ENCODE results near the gene AGPAT2.
"Not testable (repeated sequence)": the region's sequence is repeated elsewhere in the genome, so short reads cannot be mapped to it uniquely, and the experiment has no call there.

Gene AGPAT2

DNA sequence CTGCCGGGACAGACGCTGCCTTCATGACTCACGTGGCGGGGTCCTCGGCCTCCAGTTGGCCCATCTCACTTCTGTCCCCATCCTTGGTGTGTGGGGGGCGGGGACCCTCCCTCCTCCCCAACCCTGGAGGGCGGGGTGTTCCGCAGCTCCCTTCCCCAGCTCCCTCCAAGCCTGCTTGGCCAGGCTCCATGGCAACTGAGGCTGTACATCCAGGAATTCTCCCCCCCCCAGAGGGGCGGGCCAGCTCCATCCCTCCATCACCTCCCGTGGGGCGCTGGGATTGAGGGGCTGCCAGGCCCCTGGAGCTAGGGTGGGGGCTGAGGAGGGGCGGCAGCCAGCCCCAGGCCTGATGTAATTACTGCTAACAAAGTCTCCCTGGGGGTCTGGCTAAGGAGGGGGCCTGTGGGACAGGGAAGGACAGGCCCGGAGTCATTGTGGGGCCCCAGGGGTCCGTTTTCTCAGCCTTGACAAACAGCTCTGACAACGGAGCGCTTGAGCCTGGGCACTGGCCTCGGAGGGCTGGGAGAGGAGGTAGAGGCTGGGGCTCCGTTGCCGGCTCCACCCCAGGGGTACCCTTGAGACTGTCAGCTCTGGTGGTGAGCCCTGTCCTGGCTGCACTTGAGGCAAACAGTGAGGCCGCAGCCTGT lies 33.1 kb upstream of the AGPAT2 start:
- peak; percentile 88 for DNase-seq

DNA sequence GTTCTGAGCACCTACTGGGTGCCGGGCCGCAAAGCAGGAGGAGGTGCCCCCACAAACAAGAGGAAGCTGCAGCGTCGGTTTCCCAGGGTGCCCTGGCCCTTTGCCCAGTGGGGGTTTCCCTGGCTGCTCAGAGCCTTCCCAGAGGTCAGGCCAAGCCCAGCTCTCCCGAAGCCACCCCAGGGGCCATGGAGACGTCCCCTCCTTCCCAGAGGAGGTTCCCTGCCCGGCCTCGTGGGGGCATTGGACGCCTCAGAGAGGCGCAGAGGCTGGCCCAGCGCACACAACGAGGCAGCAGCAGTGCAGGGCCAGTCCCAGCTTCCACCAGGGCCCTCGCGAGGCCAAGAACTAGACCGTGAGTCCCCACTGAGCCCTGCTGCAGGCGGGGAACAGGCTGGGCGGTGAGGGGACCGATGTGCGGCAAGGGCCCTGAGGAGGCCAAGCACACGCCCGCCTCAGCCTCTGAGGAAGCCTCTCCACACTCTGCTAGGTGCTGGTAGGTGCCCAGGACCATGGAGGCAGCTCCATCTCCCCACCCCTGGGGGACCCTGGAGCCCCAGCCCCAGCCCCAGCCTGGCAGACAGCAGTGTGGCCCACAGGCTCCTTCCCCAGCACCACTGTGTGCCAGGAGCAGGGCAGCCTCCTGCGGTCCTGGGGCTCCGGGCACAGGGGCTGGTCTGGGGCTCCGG lies 32.1 kb upstream of the AGPAT2 start:
- no peak for DNase-seq

DNA sequence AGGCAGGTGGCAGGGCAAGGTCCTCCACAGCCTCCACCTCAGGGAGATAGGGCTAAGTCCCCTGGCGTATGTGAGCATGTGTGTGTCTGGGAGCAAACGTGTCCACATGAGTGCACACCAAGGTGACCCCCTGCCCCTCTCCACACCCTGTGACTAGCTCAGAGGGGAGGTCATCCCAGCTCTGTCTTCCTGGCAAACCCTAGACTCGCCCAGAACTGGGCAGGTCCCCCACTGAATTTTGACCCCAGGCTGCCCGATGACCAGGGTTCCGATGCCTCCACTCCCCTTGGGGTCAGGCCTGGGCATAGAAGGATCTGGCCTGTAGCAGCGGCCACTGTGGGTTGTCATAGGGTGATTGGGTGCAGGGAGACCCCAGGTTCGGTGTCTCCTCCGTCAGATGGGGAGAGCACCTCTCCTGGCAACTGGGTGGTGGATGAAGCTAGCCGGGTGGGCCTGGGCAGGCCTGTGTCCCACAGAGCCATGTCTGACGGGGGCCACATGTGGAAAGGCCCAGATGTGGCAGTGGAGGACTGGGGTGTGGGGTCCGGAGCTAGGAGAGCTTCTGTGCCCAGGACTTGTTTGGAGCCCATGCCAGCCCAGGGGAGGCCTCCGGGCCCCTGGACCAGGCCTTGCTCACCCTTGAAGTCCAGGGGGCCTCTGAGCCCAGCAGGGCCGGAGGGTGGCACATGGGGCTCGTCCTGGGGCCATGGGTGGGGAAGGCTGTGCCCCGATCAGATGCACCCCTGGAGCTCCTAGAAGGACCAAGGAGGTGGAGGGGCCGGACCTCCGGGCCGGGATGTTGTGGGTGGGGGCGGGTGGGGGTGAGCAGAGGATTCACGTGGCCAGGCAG lies 31.3 kb upstream of the AGPAT2 start:
- DNase-seq = no peak

DNA sequence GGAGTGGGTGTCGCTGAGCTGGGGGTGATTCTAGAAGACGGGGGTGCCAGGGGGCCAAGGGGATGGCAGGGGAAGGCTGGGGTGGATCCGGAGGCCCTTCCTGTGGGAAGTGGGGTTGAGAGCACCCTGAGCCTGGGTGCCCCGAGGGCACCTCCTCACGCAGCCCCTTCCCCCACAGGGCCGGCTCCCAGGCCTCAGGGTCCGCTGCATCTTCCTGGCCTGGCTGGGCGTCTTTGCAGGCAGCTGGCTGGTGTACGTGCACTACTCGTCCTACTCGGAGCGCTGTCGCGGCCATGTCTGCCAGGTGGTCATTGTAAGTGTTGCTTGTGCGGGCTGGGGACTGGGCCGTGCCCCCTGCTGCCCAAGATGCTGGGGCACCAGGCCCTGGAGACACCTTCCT lies 30.1 kb upstream of the AGPAT2 start:
- no peak for DNase-seq

DNA sequence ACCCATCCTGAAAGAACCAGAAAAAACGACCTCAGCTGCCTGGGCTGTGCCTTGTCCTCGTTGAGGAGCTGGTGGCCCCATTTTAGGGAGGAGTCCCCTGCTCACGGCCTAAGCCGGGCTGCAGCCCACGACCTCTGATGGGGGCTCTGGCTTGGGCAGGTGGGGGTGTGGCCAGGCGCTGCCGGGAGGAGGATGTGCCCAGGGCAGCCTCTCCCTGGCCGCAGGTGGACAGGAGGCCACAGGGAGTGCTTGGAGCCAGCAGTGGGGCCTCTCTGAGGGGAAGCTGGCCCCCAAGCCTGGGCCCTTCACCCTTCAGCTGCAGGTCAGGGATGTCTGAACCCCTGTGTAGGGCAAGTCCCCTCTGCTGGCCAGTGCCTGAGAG lies 27.6 kb upstream of the AGPAT2 start:
- DNase-seq = no peak

DNA sequence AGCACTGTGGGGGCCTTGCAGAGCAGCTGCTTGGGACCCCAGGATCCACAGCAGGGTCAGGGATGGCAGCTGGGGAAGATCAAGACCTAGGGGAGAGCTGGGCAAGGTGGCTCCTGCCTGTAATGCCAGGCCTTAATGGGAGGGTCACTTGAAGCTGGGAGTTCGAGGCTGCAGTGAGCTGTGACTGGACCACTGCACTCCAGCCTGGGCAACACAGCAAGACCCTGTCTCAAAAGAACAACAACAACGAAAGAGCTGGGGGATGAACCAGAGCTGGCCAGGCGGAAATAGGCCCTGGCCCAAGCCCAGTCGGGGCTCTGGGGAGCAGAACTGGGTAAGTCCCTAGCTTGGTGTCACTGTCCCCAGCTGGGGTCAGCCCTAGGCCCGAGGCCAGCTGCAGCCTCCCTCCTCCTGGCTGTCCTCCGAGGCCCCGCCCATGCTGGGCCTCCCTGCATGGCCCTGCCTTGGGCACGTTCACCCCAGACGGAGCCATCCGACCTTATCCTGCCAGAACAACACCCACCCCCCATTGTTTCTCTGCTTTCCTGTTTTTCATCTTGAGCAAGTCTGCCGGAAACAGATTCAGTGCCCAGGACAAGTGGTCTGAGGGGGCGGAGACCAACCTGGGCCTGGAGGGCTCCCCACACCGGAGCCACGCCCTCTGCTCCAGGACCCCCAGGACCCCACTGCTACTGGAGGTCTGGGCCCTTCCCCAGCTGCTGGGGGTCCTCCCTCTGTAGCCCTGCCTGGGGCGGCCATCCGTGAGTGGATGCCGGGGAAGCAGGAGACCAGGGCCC lies 27.0 kb upstream of the AGPAT2 start:
- no peak for DNase-seq

DNA sequence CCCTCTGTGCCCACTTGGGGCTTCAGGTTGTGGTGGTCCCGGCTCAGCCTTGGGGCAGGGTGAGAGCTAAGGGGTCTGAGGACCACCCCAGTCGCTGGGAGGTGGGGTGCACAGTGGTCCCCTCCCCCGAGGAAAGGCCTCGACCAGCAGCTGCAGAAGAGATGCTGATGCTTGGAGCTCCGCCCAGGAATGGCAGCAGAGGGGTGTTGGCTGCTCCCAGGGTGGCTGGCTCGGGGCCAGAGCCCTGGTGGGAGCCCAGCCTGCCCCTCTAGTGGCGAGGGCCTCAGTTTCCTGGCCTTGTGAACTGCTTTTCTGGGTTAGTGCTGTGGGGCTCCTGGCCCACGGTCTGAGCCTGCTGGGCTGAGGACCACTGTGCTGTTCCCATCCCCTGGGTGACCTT lies 26.3 kb upstream of the AGPAT2 start:
- no peak for DNase-seq

DNA sequence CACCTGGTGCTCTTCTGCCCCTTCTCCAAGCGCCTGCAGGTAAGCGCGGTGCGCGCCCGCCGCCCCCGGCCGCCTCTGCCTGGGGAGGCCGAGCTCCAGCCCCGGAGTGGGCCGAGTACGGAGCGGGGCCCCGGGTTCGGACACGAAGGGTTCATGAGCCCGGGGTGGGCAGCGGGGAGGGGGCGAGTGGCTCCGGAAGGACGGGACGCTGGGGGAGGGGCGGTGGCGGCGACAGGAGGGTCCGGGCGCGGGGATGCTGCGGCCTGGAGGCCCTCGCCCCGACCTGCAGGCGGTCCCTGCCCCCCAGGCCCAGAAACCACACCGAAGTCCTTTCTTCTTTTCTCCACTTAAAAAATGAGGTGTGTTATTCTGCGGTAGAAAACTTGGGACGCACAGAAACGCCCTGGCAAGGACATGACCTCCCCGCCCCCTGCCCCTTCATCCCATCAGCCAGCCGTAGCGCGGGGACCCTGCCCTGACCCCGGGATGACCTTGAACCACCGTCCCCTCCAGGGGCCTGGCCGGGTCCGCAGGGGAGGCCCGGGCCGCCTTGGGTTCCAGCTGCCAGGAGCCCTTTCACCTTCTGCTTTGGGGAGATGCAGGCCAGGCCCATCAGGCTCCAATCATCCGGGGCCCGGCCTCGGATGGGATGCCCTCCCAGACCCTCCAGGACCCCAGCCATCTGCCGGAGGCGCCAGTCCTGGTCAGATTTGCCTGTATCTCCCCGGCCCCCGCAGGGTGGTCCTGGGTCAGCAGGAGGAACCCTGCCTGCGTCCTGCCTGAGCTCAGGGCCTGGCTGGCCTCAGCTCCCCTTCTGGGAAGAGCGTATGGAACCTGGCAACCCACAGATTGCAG lies 25.7 kb upstream of the AGPAT2 start:
- DNase-seq = no peak

DNA sequence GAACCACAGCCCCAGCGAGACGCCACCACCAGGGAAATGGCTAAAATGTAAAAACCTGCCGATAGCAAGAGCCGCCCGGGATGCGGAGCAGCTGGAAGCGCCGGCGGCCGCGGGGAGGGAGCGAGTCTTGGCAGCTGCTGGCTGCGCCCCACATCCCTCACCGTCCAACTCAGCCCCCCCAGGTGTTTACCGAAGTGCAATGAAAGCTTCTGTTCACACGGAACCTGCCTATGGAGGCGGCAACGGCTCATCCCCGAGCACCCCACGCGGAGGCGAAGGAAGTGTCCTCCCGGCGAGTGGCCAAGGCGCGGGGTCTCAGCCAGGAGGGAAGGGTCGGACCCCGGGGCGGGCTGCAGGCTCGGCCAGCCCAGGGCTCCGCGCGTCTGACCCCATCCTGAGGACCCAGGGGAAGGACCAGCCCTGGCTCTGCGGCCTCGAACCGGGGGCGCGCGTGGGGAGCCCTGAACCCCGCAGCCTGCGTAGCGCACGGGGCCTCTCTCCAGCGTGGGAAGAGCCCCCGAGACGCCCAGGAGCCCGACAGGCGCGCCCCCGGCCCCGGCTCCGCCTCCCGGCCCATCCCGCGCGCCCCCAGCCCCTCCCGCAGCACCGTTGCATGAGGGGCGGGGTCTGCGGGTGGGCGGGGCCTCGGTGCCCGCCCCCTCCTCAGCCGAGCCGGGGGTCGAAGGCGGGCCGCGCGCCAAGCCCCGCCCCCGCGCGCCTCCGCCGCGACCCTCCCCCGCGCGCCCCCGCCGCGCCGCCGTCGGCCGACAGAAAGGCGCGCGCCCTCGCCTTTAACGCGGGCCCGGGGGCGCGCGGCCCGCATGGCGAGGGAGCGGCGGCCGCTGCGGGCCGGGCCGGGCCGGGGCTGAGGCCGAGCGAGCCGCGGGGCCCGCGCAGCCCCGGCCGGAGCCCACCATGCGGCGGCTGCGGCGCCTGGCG lies 24.8 kb upstream of the AGPAT2 start, which contains the start of gene DIPK1B:
TSS of gene DIPK1B (plus strand) at position 822 of the 939 bp plus-strand sequence. CDS start at position 916, 94 bp downstream.
- no peak for DNase-seq

DNA sequence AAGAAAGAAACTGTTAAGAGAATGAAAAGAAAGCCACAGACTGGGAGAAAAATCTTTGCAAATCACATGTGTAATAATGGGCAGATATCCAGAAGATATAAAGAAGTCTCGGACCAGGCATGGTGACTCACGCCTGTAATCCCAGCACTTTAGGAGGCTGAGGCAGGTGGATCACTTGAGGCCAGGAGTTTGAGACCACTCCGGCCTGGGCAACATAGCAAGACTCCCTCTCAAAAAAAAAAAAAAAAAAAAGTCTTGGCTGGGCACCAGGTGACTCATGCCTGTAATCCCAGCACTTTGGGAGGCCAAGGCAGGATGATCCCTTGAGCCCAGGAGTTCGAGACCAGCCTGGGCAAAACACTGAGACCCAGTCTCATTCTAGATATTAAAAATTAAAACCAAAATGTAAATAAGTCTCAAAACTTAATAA lies 24.0 kb upstream of the AGPAT2 start:
- DNase-seq = not testable (repeated sequence)

DNA sequence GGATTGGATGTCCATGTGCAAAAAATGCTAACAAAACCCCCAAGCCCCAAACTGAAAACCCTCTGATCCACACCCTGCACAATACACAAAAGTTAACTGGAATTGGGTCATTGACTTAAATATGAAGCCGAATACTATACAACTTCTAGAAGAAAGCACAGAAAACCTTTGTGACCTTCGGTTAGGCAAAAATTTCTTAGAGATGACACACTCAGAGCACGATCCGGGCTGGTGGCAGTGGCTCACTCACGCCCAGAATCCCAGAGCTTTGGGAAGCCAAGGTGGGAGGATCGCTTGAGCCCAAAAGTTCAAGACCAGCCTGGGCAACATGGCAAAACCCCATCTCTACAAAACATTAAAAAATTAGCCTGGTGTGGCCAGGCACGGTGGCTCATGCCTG lies 23.3 kb upstream of the AGPAT2 start:
- no peak for DNase-seq

DNA sequence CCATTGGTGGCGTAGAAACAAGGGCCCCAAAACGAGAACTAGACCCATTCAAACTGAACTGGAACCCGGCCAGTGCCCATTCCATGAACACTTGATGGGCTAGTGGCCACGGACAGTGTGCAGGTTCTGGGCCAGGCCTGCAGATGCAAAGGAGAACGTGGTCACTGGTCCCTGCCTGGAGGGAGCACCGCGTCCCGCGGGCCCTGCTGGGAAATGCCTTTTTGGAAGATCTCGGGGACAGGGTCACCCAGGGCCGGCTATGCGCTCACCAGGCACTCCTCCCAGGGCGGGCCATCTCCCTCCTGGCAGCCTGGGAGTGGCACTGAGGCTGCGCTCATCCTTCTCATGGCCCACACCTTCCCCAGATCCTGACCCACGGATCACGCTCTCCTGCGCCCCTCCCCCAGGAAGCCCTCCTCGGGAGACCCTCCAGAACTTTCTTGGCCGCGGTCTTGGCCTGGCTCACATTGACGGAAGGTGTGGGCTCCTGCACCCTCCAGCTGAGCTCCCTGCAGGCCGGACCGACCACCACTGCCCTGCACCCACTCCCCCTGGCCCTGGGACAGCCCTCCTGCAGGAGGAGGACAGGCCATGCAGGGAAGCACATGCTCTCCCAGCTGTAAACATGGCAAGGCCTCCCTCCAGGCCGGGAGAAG lies 22.3 kb upstream of the AGPAT2 start:
- no peak for DNase-seq

DNA sequence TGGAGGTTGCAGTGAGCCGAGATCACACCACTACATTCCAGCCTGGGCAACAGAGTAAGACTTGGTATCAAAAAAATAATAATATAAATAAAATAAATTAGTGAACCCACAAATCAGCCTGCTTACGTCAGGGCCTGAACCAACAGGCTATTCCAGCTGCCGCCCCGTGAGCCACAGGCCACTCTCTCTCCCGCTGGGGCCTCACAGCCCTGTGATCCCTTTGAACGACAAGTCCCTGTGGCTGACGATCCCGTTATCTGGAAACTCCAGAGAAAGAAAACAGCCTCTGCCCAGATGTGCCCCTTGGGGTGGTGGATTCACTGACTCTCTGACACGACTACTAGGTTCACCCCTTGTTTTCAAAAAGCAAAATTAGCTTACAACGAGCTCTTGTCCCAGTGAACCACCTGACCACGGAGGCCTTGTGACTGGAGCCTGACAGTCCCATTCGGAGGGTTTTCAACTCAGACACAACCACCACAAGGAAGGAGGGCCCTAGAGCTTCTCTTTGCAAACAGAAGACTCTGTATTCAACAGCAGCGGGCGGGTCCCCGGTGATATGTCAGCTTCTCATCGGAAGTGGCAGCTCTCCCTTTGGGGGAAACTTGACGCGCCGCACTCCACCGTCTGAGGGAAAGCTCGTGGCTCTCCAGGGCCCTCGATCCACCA lies 20.7 kb upstream of the AGPAT2 start:
- DNase-seq = no peak

DNA sequence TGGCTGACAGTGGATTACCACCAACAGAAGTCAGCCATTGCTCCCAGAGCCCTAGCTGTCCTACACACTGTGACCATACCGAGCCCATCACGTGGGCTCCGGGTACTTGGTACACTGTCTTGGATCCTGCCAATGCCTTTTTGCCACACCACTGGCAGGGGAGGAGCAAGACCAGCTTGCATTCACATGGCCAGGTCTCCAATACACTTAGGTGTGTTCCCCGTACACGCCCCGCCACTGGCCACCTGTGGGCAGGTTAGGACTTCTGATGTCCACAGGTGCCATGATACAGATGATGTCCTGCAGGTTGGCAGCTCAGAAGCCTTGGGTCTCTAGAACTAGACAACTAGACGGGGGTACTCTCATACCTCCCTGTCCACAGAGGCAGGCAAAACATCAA lies 19.8 kb upstream of the AGPAT2 start:
- no peak for DNase-seq

DNA sequence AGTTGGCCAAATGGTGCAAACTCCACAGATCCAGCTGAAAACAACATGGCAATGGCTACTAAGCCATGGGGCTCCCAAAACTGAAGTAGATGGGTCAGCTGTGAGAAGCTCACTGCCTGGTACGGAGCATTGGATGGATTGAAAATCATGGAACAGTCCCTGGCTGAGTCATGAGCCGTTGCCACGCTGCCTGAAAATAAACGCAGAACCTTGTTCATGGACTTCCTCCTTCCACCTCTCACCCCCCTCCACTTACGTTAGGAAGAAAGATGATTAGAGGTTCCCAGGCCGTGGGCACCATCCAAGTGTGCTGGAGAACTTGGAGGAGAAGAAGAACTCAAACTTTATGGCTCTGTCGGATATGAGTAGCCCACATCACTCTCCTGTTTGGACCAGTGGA lies 18.3 kb upstream of the AGPAT2 start:
- DNase-seq = no peak

DNA sequence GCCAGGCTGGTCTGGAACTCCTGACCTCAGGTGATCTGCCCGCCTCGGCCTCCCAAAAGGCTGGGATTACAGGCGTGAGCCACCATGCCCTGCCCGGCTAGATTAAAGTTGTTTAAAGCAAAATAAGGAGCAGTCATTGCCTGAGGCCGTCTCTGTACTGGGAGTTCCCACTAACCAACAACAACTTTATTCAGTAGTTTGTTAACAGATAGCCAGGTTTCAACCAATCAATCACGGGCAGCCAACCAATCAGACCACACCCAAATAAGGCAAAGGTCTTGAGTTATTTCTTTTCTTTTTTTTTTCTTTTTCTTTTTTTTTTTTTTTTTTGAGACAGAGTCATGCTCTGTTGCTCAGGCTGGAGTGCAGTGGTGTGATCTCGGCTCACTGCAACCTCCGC lies 17.5 kb upstream of the AGPAT2 start:
- not testable (repeated sequence) for DNase-seq

DNA sequence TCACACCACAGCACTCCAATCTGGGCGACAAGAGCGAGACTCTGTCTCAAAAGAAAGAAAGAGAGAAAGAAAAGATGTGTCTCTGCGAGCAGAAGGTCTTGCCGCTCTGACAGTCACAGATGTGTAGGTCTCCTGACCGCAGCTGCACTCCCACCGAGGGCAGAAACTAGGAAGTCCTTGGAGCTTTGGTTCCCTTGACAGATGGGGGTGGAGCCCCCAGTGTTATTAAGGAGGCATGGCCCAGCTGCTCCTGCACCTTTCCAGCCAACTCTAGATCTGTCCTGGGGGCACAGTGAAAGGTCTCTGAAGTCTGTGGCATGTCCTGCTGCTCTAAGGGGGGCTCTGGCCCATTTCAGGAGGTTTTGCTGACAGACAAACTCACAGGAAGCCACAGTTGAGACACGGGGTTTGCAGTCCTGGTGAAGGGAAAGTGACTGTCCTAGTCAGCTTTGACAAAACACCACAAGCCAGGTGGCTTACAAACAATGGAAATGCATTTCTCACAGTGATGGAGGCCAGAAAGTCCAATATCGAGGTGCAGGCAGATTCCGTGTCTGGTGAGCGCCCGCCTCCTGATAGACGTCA lies 16.1 kb upstream of the AGPAT2 start:
- no peak for DNase-seq

DNA sequence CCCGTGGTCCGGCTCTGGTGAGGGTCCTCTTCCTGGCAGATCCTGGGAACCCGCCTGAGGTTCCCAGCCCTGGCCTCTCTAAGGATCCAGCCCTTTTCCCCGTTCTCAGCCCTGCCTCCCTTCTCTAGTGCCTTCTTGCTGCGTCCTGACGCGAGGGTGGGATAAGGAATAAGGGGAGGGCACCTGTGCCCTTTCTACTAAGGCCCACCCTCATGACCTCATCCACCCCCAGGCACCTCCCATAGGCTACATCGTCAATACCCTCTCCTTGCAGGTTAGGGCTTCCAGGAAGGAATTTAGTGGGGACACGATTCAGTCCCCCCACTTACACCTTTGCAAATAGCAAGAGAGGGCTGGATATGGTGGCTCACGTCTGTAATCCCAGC lies 14.4 kb upstream of the AGPAT2 start:
- no peak for DNase-seq

DNA sequence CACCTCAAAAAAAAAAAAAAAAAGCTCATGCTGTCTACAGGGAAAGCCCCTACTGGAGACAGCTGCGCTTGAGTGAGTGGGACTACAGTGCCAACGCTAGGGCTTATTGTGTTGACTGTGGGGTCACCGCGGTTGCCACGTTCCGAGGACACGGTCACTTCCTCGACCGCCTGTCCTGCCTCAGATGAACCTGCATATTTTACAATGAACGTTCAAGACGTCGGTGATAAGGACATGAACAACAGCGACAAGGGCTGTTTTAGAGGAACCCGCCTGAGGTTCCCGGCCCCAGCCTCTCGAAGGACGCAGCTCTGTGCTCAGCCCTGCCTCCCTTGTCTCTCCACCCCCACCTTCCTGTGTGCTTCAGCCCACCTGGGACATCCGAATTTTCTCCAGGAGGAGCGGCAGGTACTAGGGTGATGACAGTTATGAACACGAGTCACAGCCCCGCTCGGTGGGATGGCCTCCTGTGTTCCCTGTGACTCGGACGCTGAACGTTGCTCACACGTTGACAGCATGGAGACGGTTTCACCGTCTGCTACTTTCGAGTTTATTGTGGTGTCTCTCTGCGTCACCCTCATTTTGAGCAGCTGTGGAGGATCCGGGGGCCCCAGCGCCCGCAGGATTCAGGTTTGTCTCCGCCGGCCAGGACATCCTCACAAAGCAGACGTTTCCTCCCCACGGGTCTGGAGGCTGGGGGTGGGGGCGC lies 13.9 kb upstream of the AGPAT2 start:
- DNase-seq = no peak
